ENCODE measurements around the gene TSPAN10. TPM values are rescaled to one million over a fixed set of nuclear protein-coding genes. Genes with fewer than 3 reads are reported as not detected.

TSPAN10 gene
- total RNA-seq, 1 experiment from 2014 or later: 1.7 TPM

GRCh38 chr17:81690549-81690948 lies 53.6 kb downstream of the TSPAN10 start:
- Histone ChIP-seq H3K9me2 (replicated peaks; ENCODE audit: insufficient read depth, low read length) (no peaks in the 10 kb centered on the region), H3K36me3 (ENCODE audit: insufficient read depth, low read length) (peaks cover 14% of the 10 kb centered on the region; the same call in 1 of the 2 replicates), H3K4me1 (ENCODE audit: low read length) (peaks cover 5% of the 10 kb centered on the region), H3K79me2 (ENCODE audit: low read length) (peaks cover 19% of the 10 kb centered on the region), H3K27ac (ENCODE audit: low read length) (no peak overlapping the region), H2AFZ (ENCODE audit: low read length) (no peak overlapping the region), H3K9ac (ENCODE audit: low read length) (no peak overlapping the region), H3K9me3 (ENCODE audit: low read length) (no peaks in the 10 kb centered on the region), H4K20me1 (ENCODE audit: insufficient read depth, low read depth, low read length) (peaks cover 16% of the 10 kb centered on the region; the same call in 1 of the 2 replicates), H3K27me3 (ENCODE audit: low read length) (no peaks in the 10 kb centered on the region), H3K4me3 (ENCODE audit: low read length) (no peak overlapping the region), H3K4me2 (ENCODE audit: low read depth, low read length, poor library complexity, severe bottlenecking) (no peak overlapping the region)
- DNase-seq: no peak

GRCh38 chr17:81691196-81691595 lies 54.2 kb downstream of the TSPAN10 start:
- H3K4me1 ChIP-seq (ENCODE audit: low read length): no peaks in the 10 kb centered on the region
- H3K27ac ChIP-seq (ENCODE audit: low read length): no peak overlapping the region
- H2AFZ ChIP-seq (ENCODE audit: low read length): no peak overlapping the region
- no peak for DNase-seq
- no peak overlapping the region for H3K9ac ChIP-seq (ENCODE audit: low read length)
- H3K36me3 ChIP-seq (ENCODE audit: insufficient read depth, low read length): peaks cover 7% of the 10 kb centered on the region; the same call in 1 of the 2 replicates
- H3K4me2 ChIP-seq (ENCODE audit: low read depth, low read length, poor library complexity, severe bottlenecking): no peak overlapping the region
- H4K20me1 ChIP-seq (ENCODE audit: insufficient read depth, low read depth, low read length): peaks cover 10% of the 10 kb centered on the region; the same call in 1 of the 2 replicates
- H3K9me3 ChIP-seq (ENCODE audit: low read length): no peaks in the 10 kb centered on the region
- no peak overlapping the region for H3K4me3 ChIP-seq (ENCODE audit: low read length)
- H3K79me2 ChIP-seq (ENCODE audit: low read length): peaks cover 12% of the 10 kb centered on the region
- no peaks in the 10 kb centered on the region for H3K9me2 ChIP-seq (replicated peaks; ENCODE audit: insufficient read depth, low read length)
- no peaks in the 10 kb centered on the region for H3K27me3 ChIP-seq (ENCODE audit: low read length)

- no peak overlapping the region for H3K4me3 ChIP-seq (ENCODE audit: low read length)
- no peak overlapping the region for H3K27ac ChIP-seq (ENCODE audit: low read length)
- no peak overlapping the region for H3K9ac ChIP-seq (ENCODE audit: low read length)
- H4K20me1 ChIP-seq (ENCODE audit: insufficient read depth, low read depth, low read length): peaks cover 8% of the 10 kb centered on the region; the same call in 1 of the 2 replicates
- H2AFZ ChIP-seq (ENCODE audit: low read length): no peak overlapping the region
- DNase-seq: no peak
- no peaks in the 10 kb centered on the region for H3K9me3 ChIP-seq (ENCODE audit: low read length)
- H3K4me1 ChIP-seq (ENCODE audit: low read length): no peaks in the 10 kb centered on the region
- H3K36me3 ChIP-seq (ENCODE audit: insufficient read depth, low read length): peaks cover 5% of the 10 kb centered on the region; the same call in 1 of the 2 replicates
- H3K79me2 ChIP-seq (ENCODE audit: low read length): peaks cover 9% of the 10 kb centered on the region
- no peaks in the 10 kb centered on the region for H3K27me3 ChIP-seq (ENCODE audit: low read length)
- H3K4me2 ChIP-seq (ENCODE audit: low read depth, low read length, poor library complexity, severe bottlenecking): no peak overlapping the region
- no peaks in the 10 kb centered on the region for H3K9me2 ChIP-seq (replicated peaks; ENCODE audit: insufficient read depth, low read length)
These were observed 54.6 kb downstream of the TSPAN10 start for GRCh38 chr17:81691608-81692007.

GRCh38 chr17:81693509-81694210 lies 56.7 kb downstream of the TSPAN10 start:
- peaks cover 8% of the 10 kb centered on the region; the same call in 1 of the 2 replicates for H4K20me1 ChIP-seq (ENCODE audit: insufficient read depth, low read depth, low read length)
- no peak overlapping the region for H3K27ac ChIP-seq (ENCODE audit: low read length)
- H3K4me2 ChIP-seq (ENCODE audit: low read depth, low read length, poor library complexity, severe bottlenecking): no peak overlapping the region
- H3K79me2 ChIP-seq (ENCODE audit: low read length): peaks cover 2% of the 10 kb centered on the region; the same call in 1 of the 2 replicates
- no peak overlapping the region for H2AFZ ChIP-seq (ENCODE audit: low read length)
- H3K4me3 ChIP-seq (ENCODE audit: low read length): no peak overlapping the region
- no peak for DNase-seq
- no peak overlapping the region for H3K9ac ChIP-seq (ENCODE audit: low read length)
- peaks cover 6% of the 10 kb centered on the region; the same call in 1 of the 2 replicates for H3K36me3 ChIP-seq (ENCODE audit: insufficient read depth, low read length)
- no peaks in the 10 kb centered on the region for H3K9me2 ChIP-seq (replicated peaks; ENCODE audit: insufficient read depth, low read length)
- H3K4me1 ChIP-seq (ENCODE audit: low read length): no peaks in the 10 kb centered on the region
- no peaks in the 10 kb centered on the region for H3K27me3 ChIP-seq (ENCODE audit: low read length)
- H3K9me3 ChIP-seq (ENCODE audit: low read length): no peaks in the 10 kb centered on the region

GRCh38 chr17:81694810-81695209 lies 57.8 kb downstream of the TSPAN10 start:
- H2AFZ ChIP-seq (ENCODE audit: low read length): no peak overlapping the region
- H3K27ac ChIP-seq (ENCODE audit: low read length): no peak overlapping the region
- peaks cover 8% of the 10 kb centered on the region; the same call in 1 of the 2 replicates for H4K20me1 ChIP-seq (ENCODE audit: insufficient read depth, low read depth, low read length)
- H3K79me2 ChIP-seq (ENCODE audit: low read length): peaks cover 8% of the 10 kb centered on the region
- no peak for DNase-seq
- no peaks in the 10 kb centered on the region for H3K9me2 ChIP-seq (replicated peaks; ENCODE audit: insufficient read depth, low read length)
- no peak overlapping the region for H3K4me3 ChIP-seq (ENCODE audit: low read length)
- no peaks in the 10 kb centered on the region for H3K27me3 ChIP-seq (ENCODE audit: low read length)
- no peak overlapping the region for H3K4me2 ChIP-seq (ENCODE audit: low read depth, low read length, poor library complexity, severe bottlenecking)
- peaks cover 11% of the 10 kb centered on the region; the same call in 1 of the 2 replicates for H3K36me3 ChIP-seq (ENCODE audit: insufficient read depth, low read length)
- H3K4me1 ChIP-seq (ENCODE audit: low read length): no peaks in the 10 kb centered on the region
- H3K9ac ChIP-seq (ENCODE audit: low read length): no peak overlapping the region
- H3K9me3 ChIP-seq (ENCODE audit: low read length): no peaks in the 10 kb centered on the region

- Histone ChIP-seq H2AFZ (ENCODE audit: low read length) (no peak overlapping the region), H3K9me2 (replicated peaks; ENCODE audit: insufficient read depth, low read length) (no peaks in the 10 kb centered on the region), H4K20me1 (ENCODE audit: insufficient read depth, low read depth, low read length) (peaks cover 8% of the 10 kb centered on the region; the same call in 1 of the 2 replicates), H3K9ac (ENCODE audit: low read length) (no peak overlapping the region), H3K4me1 (ENCODE audit: low read length) (no peaks in the 10 kb centered on the region), H3K36me3 (ENCODE audit: insufficient read depth, low read length) (peaks cover 11% of the 10 kb centered on the region; the same call in 1 of the 2 replicates), H3K27ac (ENCODE audit: low read length) (no peak overlapping the region), H3K4me2 (ENCODE audit: low read depth, low read length, poor library complexity, severe bottlenecking) (no peak overlapping the region), H3K79me2 (ENCODE audit: low read length) (peaks cover 8% of the 10 kb centered on the region), H3K27me3 (ENCODE audit: low read length) (no peaks in the 10 kb centered on the region), H3K9me3 (ENCODE audit: low read length) (no peaks in the 10 kb centered on the region), H3K4me3 (ENCODE audit: low read length) (no peak overlapping the region)
- DNase-seq: no peak
These were observed 58.2 kb downstream of the TSPAN10 start for GRCh38 chr17:81695211-81695610.

GRCh38 chr17:81695801-81696200 lies 58.8 kb downstream of the TSPAN10 start:
- Histone ChIP-seq H4K20me1 (ENCODE audit: insufficient read depth, low read depth, low read length) (peaks cover 10% of the 10 kb centered on the region), H3K9me3 (ENCODE audit: low read length) (no peaks in the 10 kb centered on the region), H3K27me3 (ENCODE audit: low read length) (no peaks in the 10 kb centered on the region), H3K4me3 (ENCODE audit: low read length) (no peak overlapping the region), H3K27ac (ENCODE audit: low read length) (no peak overlapping the region), H3K4me1 (ENCODE audit: low read length) (peaks cover 3% of the 10 kb centered on the region), H3K4me2 (ENCODE audit: low read depth, low read length, poor library complexity, severe bottlenecking) (no peak overlapping the region), H3K9me2 (replicated peaks; ENCODE audit: insufficient read depth, low read length) (no peaks in the 10 kb centered on the region), H3K79me2 (ENCODE audit: low read length) (peaks cover 11% of the 10 kb centered on the region), H3K9ac (ENCODE audit: low read length) (no peak overlapping the region), H2AFZ (ENCODE audit: low read length) (no peak overlapping the region), H3K36me3 (ENCODE audit: insufficient read depth, low read length) (peaks cover 11% of the 10 kb centered on the region; the same call in 1 of the 2 replicates)
- no peak for DNase-seq

GRCh38 chr17:81696218-81696941 lies 59.4 kb downstream of the TSPAN10 start:
- H3K27ac ChIP-seq (ENCODE audit: low read length): no peak overlapping the region
- no peak overlapping the region for H3K4me3 ChIP-seq (ENCODE audit: low read length)
- no peak overlapping the region for H3K4me2 ChIP-seq (ENCODE audit: low read depth, low read length, poor library complexity, severe bottlenecking)
- H3K79me2 ChIP-seq (ENCODE audit: low read length): peaks cover 17% of the 10 kb centered on the region
- H3K36me3 ChIP-seq (ENCODE audit: insufficient read depth, low read length): peaks cover 11% of the 10 kb centered on the region; the same call in 1 of the 2 replicates
- H3K4me1 ChIP-seq (ENCODE audit: low read length): peaks cover 9% of the 10 kb centered on the region
- H2AFZ ChIP-seq (ENCODE audit: low read length): no peak overlapping the region
- H3K9me3 ChIP-seq (ENCODE audit: low read length): no peaks in the 10 kb centered on the region
- no peak for DNase-seq
- no peak overlapping the region for H3K9ac ChIP-seq (ENCODE audit: low read length)
- no peaks in the 10 kb centered on the region for H3K27me3 ChIP-seq (ENCODE audit: low read length)
- peaks cover 14% of the 10 kb centered on the region for H4K20me1 ChIP-seq (ENCODE audit: insufficient read depth, low read depth, low read length)
- H3K9me2 ChIP-seq (replicated peaks; ENCODE audit: insufficient read depth, low read length): no peaks in the 10 kb centered on the region
